ENCODE data around the gene ARID5B.
A peak's percentile ranks its signal among the peaks of the same experiment; 100 is the strongest.

ARID5B gene

GRCh38 chr10:61964949-61965702 is 63.6 kb downstream of the ARID5B start:
- no peaks in the 10 kb centered on the region for H3K27me3 ChIP-seq (ENCODE audit: insufficient read depth, low read length, poor library complexity, severe bottlenecking)
- peak overlapping the region; percentile 3 for H3K4me2 ChIP-seq (ENCODE audit: low read depth, low read length, poor library complexity, severe bottlenecking)
- no peaks in the 10 kb centered on the region for H3K9me3 ChIP-seq (ENCODE audit: insufficient read depth, low read depth, low read length)
- H3K4me3 ChIP-seq (ENCODE audit: low read length, poor library complexity, severe bottlenecking): no peak overlapping the region
- H2AFZ ChIP-seq (ENCODE audit: low read length): no peak overlapping the region
- H3K9me2 ChIP-seq (replicated peaks; ENCODE audit: low read depth, low read length): no peaks in the 10 kb centered on the region
- peak overlapping the region; percentile 8 for H3K9ac ChIP-seq (ENCODE audit: low read depth, low read length, poor library complexity, severe bottlenecking)
- peaks cover 81% of the 10 kb centered on the region for H3K36me3 ChIP-seq (ENCODE audit: insufficient read depth, low read length)
- TF ChIP-seq, protein P1, sequence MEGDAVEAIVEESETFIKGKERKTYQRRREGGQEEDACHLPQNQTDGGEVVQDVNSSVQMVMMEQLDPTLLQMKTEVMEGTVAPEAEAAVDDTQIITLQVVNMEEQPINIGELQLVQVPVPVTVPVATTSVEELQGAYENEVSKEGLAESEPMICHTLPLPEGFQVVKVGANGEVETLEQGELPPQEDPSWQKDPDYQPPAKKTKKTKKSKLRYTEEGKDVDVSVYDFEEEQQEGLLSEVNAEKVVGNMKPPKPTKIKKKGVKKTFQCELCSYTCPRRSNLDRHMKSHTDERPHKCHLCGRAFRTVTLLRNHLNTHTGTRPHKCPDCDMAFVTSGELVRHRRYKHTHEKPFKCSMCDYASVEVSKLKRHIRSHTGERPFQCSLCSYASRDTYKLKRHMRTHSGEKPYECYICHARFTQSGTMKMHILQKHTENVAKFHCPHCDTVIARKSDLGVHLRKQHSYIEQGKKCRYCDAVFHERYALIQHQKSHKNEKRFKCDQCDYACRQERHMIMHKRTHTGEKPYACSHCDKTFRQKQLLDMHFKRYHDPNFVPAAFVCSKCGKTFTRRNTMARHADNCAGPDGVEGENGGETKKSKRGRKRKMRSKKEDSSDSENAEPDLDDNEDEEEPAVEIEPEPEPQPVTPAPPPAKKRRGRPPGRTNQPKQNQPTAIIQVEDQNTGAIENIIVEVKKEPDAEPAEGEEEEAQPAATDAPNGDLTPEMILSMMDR (conservative IDR thresholded peaks at IDR 0.05; ENCODE audit: low read length): no peak
- no peak for TF ChIP-seq EZH2phosphoT487 (IDR thresholded peaks at IDR 0.05; ENCODE audit: borderline replicate concordance)
- H3K4me1 ChIP-seq (ENCODE audit: insufficient read depth, low read length, poor library complexity, severe bottlenecking): peaks cover 53% of the 10 kb centered on the region
- H3F3A ChIP-seq (ENCODE audit: low read depth): 0 out of 2 replicates have a peak, but pooled peaks cover under 1% of the 10 kb centered on the region
- H3K79me2 ChIP-seq (ENCODE audit: insufficient read depth, low read length): peaks cover 95% of the 10 kb centered on the region
- peaks cover 33% of the 10 kb centered on the region for H4K20me1 ChIP-seq (ENCODE audit: insufficient read depth, low read length, poor library complexity, severe bottlenecking)

DNA sequence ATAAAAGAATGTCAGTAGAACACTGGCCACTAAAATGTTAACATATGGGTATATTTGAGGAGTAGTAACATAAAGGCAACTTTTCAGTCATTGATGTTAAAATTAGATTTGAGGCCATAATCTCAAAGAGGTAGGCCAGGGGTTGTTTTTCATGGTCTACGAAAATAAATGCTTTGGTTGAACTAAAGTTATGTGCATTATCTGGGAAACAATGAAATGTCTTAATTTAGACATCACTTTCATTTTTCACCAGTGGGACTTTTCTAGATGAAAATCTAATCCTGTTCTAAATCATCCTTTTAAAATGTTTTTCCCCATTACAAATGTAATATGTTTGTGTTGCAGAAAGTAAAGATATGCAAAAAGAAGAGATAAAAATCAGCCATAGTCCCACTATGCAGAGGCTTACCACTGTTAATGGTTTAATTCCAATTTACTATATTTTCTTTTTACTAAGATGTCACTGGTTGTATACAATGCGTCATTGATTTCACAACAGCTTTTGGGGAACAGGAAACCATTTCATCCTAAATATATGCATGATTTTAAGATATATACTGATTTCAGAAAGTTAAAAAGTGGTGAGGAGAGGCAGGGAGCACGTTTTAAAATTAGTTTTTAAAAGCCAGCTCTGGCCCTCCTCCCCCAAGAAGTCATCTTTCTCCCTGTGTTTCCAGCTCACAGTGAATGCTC is 64.3 kb downstream of the ARID5B start:
- H3K4me2 ChIP-seq (ENCODE audit: low read depth, low read length, poor library complexity, severe bottlenecking): no peak overlapping the region
- peaks cover 77% of the 10 kb centered on the region for H3K36me3 ChIP-seq (ENCODE audit: insufficient read depth, low read length)
- peaks cover 55% of the 10 kb centered on the region for H3K4me1 ChIP-seq (ENCODE audit: insufficient read depth, low read length, poor library complexity, severe bottlenecking)
- no peak overlapping the region for H3K4me3 ChIP-seq (ENCODE audit: low read length, poor library complexity, severe bottlenecking)
- peaks cover 98% of the 10 kb centered on the region for H3K79me2 ChIP-seq (ENCODE audit: insufficient read depth, low read length)
- H3K9me2 ChIP-seq (replicated peaks; ENCODE audit: low read depth, low read length): no peaks in the 10 kb centered on the region
- no peaks in the 10 kb centered on the region for H3K27me3 ChIP-seq (ENCODE audit: insufficient read depth, low read length, poor library complexity, severe bottlenecking)
- peaks cover 33% of the 10 kb centered on the region for H4K20me1 ChIP-seq (ENCODE audit: insufficient read depth, low read length, poor library complexity, severe bottlenecking)
- H2AFZ ChIP-seq (ENCODE audit: low read length): no peak overlapping the region
- H3K9me3 ChIP-seq (ENCODE audit: insufficient read depth, low read depth, low read length): no peaks in the 10 kb centered on the region
- no peak overlapping the region for H3K9ac ChIP-seq (ENCODE audit: low read depth, low read length, poor library complexity, severe bottlenecking)
- no peak for TF ChIP-seq EZH2phosphoT487 (IDR thresholded peaks at IDR 0.05; ENCODE audit: borderline replicate concordance)
- TF ChIP-seq, protein P1 (conservative IDR thresholded peaks at IDR 0.05; ENCODE audit: low read length): no peak
- no peaks in the 10 kb centered on the region for H3F3A ChIP-seq (ENCODE audit: low read depth)

GRCh38 chr10:61967298-61967697 is 65.8 kb downstream of the ARID5B start:
- H3K9ac ChIP-seq (ENCODE audit: low read depth, low read length, poor library complexity, severe bottlenecking): no peak overlapping the region
- H3K4me2 ChIP-seq (ENCODE audit: low read depth, low read length, poor library complexity, severe bottlenecking): no peak overlapping the region
- H3K27me3 ChIP-seq (ENCODE audit: insufficient read depth, low read length, poor library complexity, severe bottlenecking): no peaks in the 10 kb centered on the region
- H3K9me3 ChIP-seq (ENCODE audit: insufficient read depth, low read depth, low read length): no peaks in the 10 kb centered on the region
- peaks cover 42% of the 10 kb centered on the region for H3K4me1 ChIP-seq (ENCODE audit: insufficient read depth, low read length, poor library complexity, severe bottlenecking)
- peaks cover 99% of the 10 kb centered on the region for H3K79me2 ChIP-seq (ENCODE audit: insufficient read depth, low read length)
- no peak overlapping the region for H3K4me3 ChIP-seq (ENCODE audit: low read length, poor library complexity, severe bottlenecking)
- H2AFZ ChIP-seq (ENCODE audit: low read length): no peak overlapping the region
- H4K20me1 ChIP-seq (ENCODE audit: insufficient read depth, low read length, poor library complexity, severe bottlenecking): peaks cover 31% of the 10 kb centered on the region
- TF ChIP-seq, protein P1 (conservative IDR thresholded peaks at IDR 0.05; ENCODE audit: low read length): no peak
- TF ChIP-seq EZH2phosphoT487 (IDR thresholded peaks at IDR 0.05; ENCODE audit: borderline replicate concordance): no peak
- no peaks in the 10 kb centered on the region for H3K9me2 ChIP-seq (replicated peaks; ENCODE audit: low read depth, low read length)
- H3K36me3 ChIP-seq (ENCODE audit: insufficient read depth, low read length): peaks cover 73% of the 10 kb centered on the region
- H3F3A ChIP-seq (ENCODE audit: low read depth): no peaks in the 10 kb centered on the region
